Body of pancreas (tissue), 4 donors: ENCODE measurements around the gene RPTOR. TPM values are rescaled to one million over a fixed set of nuclear protein-coding genes. Genes with fewer than 3 reads are reported as not detected.

ENCODE experiments used
- ATAC-seq: fragments of 150-250 bp; one replicate; pipeline ENCODE4 v1.9.1; 2016
- DNase-seq, 4 donors: peaks; one replicate each; pipeline ENCODE4 v3.0.0-alpha.2; 2019
- H3K27ac ChIP-seq, 4 donors: fragments of 200-600 bp; sonication (generic); 1 replicate in 3 of 4; 2 replicates in 1 of 4; pipeline versions ENCODE4 v1.5.1 to v1.6.1; 2016 to 2019; ENCODE audit warnings: mild to moderate bottlenecking in 1 of 4, mixed read lengths in 1 of 4, moderate library complexity in 1 of 4
- H3K27me3 ChIP-seq, 2 donors: fragments of 200-600 bp; sonication (generic); one replicate each; pipeline ENCODE4 v1.6.0; 2016; ENCODE audit warnings: mild to moderate bottlenecking in 1 of 2
- H3K36me3 ChIP-seq, 2 donors: fragments of 200-600 bp; sonication (generic); replicated peaks in 1 of 2; 2 replicates each; pipeline ENCODE4 v1.5.1; 2016; ENCODE audit warnings: low read depth in 2 of 2; ENCODE audit not compliant: insufficient read depth in 1 of 2
- H3K4me1 ChIP-seq: fragments of 200-600 bp; sonication (generic); one replicate; pipeline ENCODE4 v1.6.0; 2016
- H3K4me3 ChIP-seq, 2 donors: fragments of 200-600 bp; sonication (generic); 1 replicate in 1 of 2; 2 replicates in 1 of 2; pipeline ENCODE4 v1.5.1; 2016 to 2019
- H3K9me3 ChIP-seq, 3 donors: fragments of 200-600 bp; sonication (generic); 1 replicate in 2 of 3; 2 replicates in 1 of 3; pipeline ENCODE4 v1.5.1; 2016
- POLR2A ChIP-seq, 3 donors: fragments of 450-650 bp; IDR thresholded peaks; one replicate each; pipeline ENCODE4 v1.6.1; 2016; ENCODE audit warnings: antibody characterized with exemption in 3 of 3, mild to moderate bottlenecking in 2 of 3
- WGBS, 2 donors: methylation state at CpG; one replicate each; pipeline ENCODE4 v1.1.5; 2017; 5-methylcytosine and 5-hydroxymethylcytosine counted together
- intact Hi-C: fragments of 100-400 bp; cut with DNase I; formaldehyde crosslinking; loops from one replicate; pipeline ENCODE4 v1.15.1; 2023
- total RNA-seq, 2 donors: library from RNA; depleted of rRNA; stranded (reverse); fragments of >200 nt; gene quantifications; one replicate each; pipeline ENCODE4 v1.1.0, GENCODE V29; 2016
- TF ChIP-seq, protein P1 (sequence below), 7 experiments: fragments of 450-650 bp in 4 of 7; fragments of 200-600 bp in 3 of 7; sonication (generic) in 3 of 7; IDR thresholded peaks; one replicate each; pipeline ENCODE4 v1.5.1; 2016 to 2019; ENCODE audit warnings: antibody characterized with exemption in 7 of 7

Gene RPTOR
- total RNA-seq, 2 donors from 2014 or later = 22.3 to 34.3 TPM

DNA sequence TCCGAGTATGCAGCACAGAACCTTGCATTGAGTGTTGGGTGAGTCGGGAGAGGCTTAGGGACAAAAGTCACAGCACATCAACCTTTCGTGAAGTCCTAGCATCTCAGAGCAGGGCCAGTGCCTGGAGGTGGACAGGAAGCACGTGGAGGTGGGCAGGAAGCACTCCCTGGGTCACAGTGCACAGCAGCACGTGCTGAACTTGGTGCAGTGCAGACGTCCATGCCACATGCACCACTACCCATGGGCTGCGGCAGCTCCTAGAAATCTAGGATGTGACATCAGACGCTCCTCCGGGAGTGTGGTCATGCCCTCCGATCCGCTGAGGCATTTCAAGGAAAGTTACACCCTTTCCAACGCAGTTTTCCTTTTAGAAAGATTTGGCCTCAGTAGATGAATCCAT is 363.6 kb downstream of the RPTOR start:
- TF ChIP-seq, protein P1, sequence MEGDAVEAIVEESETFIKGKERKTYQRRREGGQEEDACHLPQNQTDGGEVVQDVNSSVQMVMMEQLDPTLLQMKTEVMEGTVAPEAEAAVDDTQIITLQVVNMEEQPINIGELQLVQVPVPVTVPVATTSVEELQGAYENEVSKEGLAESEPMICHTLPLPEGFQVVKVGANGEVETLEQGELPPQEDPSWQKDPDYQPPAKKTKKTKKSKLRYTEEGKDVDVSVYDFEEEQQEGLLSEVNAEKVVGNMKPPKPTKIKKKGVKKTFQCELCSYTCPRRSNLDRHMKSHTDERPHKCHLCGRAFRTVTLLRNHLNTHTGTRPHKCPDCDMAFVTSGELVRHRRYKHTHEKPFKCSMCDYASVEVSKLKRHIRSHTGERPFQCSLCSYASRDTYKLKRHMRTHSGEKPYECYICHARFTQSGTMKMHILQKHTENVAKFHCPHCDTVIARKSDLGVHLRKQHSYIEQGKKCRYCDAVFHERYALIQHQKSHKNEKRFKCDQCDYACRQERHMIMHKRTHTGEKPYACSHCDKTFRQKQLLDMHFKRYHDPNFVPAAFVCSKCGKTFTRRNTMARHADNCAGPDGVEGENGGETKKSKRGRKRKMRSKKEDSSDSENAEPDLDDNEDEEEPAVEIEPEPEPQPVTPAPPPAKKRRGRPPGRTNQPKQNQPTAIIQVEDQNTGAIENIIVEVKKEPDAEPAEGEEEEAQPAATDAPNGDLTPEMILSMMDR (IDR thresholded peaks at IDR 0.05) = no peak
- TF ChIP-seq POLR2A (IDR thresholded peaks at IDR 0.05) = no peak
- WGBS, 2 donors = 84 to 96% methylated on average over 7 to 12 of the region's 12 CpGs
- Histone ChIP-seq H3K9me3 (no peaks in the 10 kb centered on the region), H3K36me3 (peaks cover 0 to 1% of the 10 kb centered on the region in 2 donors), H3K4me3 (no peak overlapping the region), H3K27me3 (no peaks in the 10 kb centered on the region), H3K4me1 (no peaks in the 10 kb centered on the region), H3K27ac (no peak overlapping the region)
- no peak for ATAC-seq
- no peak for DNase-seq
- intact Hi-C loops = no loop called here

DNA sequence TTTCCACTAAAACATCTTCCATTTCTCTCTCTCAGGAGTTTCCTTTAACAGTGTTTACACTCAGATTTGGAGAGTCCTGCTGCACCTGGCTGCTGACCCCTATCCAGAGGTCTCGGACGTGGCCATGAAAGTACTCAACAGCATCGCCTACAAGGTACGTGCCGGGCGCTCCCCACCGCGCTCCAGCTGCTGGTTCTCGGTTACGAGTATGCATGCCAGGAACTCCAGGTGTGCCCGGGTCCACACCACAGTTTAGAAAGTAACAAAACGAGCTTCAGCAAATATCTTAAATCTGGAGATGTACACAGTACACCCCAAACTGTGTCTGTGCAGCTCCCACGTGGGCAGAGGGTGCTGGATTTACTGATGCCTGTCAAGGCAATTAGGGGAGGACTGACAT is 364.1 kb downstream of the RPTOR start:
- no peaks in the 10 kb centered on the region for H3K27me3 ChIP-seq
- H3K4me3 ChIP-seq = no peak overlapping the region
- intact Hi-C loops = no loop called here
- DNase-seq = no peak
- no peak for ATAC-seq
- no peak overlapping the region for H3K27ac ChIP-seq
- no peaks in the 10 kb centered on the region for H3K9me3 ChIP-seq
- no peaks in the 10 kb centered on the region for H3K4me1 ChIP-seq
- peaks cover 0 to 1% of the 10 kb centered on the region in 2 donors for H3K36me3 ChIP-seq
- 91 to 96% methylated on average over 13 of the region's 13 CpGs for WGBS, 2 donors
- no peak for TF ChIP-seq POLR2A (IDR thresholded peaks at IDR 0.05)
- TF ChIP-seq, protein P1 (IDR thresholded peaks at IDR 0.05) = no peak

DNA sequence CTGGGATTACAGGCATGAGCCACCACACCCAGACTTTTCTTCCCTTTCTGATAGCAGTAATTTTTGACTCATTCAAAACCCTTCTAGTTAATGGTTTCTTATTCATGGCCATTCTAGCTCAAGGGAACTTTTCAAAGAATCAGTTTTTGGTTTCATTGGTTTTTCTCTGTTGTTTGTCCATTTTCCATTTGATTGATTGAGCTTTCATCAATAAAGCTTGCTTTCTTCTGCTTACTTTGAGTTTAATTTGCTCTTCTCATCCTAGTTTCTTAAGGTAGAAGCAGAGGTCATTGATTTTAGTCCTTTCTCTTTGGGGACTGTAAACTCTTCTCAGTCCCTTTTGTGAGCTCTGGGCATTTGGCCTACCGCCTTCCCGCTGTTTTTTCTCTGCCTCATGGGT is 365.0 kb downstream of the RPTOR start:
- Histone ChIP-seq H3K4me1 (no peaks in the 10 kb centered on the region), H3K4me3 (no peak overlapping the region), H3K27me3 (no peaks in the 10 kb centered on the region), H3K27ac (no peak overlapping the region), H3K9me3 (no peaks in the 10 kb centered on the region), H3K36me3 (peaks cover 0 to 1% of the 10 kb centered on the region in 2 donors)
- no peak for DNase-seq
- intact Hi-C loops = no loop called here
- ATAC-seq = no peak
- WGBS, 2 donors = 90 to 100% methylated on average over 2 of the region's 2 CpGs
- TF ChIP-seq POLR2A (IDR thresholded peaks at IDR 0.05) = no peak
- TF ChIP-seq, protein P1 (IDR thresholded peaks at IDR 0.05) = no peak

DNA sequence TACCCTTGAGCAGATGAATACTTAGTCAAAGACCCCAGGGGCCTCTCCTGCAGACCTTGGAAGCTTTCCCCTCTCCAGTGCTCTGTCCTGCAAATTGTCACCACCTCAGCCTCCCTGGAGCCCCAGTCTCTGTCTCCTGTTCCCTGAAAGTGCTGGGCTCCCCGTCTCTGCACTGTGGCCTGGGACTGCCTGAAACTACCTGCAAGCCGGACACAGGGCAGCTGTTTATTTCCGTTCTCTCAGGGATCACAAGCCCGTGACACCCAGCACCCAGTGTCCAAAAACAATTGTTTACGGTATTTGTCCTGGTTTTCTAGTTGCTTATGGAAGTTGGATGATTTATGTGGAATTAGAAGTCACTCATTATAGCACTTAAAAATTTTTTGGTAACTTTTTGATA is 365.4 kb downstream of the RPTOR start:
- Histone ChIP-seq H3K9me3 (no peaks in the 10 kb centered on the region), H3K4me3 (no peak overlapping the region), H3K27ac (no peak overlapping the region), H3K27me3 (no peaks in the 10 kb centered on the region), H3K4me1 (no peaks in the 10 kb centered on the region), H3K36me3 (peaks cover 0 to 1% of the 10 kb centered on the region in 2 donors)
- intact Hi-C loops = no loop called here
- TF ChIP-seq POLR2A (IDR thresholded peaks at IDR 0.05) = no peak
- TF ChIP-seq, protein P1 (IDR thresholded peaks at IDR 0.05) = no peak
- whole genome bisulfite sequencing, 2 donors = 98% methylated on average over 5 of the region's 5 CpGs
- DNase-seq (no peak), ATAC-seq (no peak)

DNA sequence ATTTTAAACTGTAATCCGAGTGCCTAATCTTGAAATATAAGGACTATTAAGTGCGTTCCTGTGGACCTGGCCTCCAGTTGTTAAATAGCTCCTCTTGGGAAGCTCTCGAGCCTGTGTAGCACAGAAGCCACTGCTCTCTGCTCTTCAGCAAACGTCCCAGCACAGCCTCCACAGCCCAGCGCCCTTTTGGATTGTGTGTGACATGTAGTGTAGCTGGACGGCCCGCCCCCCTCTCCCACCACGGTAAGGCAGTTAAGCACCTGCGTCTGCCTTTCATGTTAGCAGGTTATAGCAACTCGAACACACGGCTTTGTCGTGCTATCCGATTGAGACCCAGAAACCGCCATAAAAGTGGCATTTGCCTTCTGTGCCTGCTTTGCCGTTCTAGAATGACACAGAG is 367.8 kb downstream of the RPTOR start:
- no peak overlapping the region for H3K27ac ChIP-seq
- no peak overlapping the region for H3K4me3 ChIP-seq
- no peaks in the 10 kb centered on the region for H3K9me3 ChIP-seq
- H3K36me3 ChIP-seq = peaks cover 0 to 1% of the 10 kb centered on the region in 2 donors
- 85 to 89% methylated on average over 15 of the region's 15 CpGs for WGBS, 2 donors
- H3K4me1 ChIP-seq = no peaks in the 10 kb centered on the region
- ATAC-seq (no peak), DNase-seq (no peak)
- H3K27me3 ChIP-seq = no peaks in the 10 kb centered on the region
- no peak for TF ChIP-seq POLR2A (IDR thresholded peaks at IDR 0.05)
- TF ChIP-seq, protein P1 (IDR thresholded peaks at IDR 0.05) = no peak
- intact Hi-C loops = no loop called here
